Measurements from ENCODE around the gene MAFF. TPM values are rescaled to one million over a fixed set of nuclear protein-coding genes. Genes with fewer than 3 reads are reported as not detected.
"Not testable (repeated sequence)": the region's sequence is repeated elsewhere in the genome, so short reads cannot be mapped to it uniquely, and the experiment has no call there.

The MAFF gene
- total RNA-seq (10 to 100 TPM; 12.1 to 17.1 TPM), polyA plus RNA-seq (ENCODE audit: insufficient read length in 6 of 6) (10 to 100 TPM in 2 of 6 donors, 1 to 10 TPM in 4; 7.0 to 16.8 (median 8.4) TPM)
- long read RNA-seq, donor 1, partial matches to known transcripts = 0 of 2 reads
- long read RNA-seq, donor 1, other reads (novel, unspliced or antisense) = 0 of 2 reads
- long read RNA-seq, donor 2, partial matches to known transcripts = 0 of 2 reads
- long read RNA-seq, donor 2, other reads (novel, unspliced or antisense) = 0 of 2 reads
- long read RNA-seq, donor 3, partial matches to known transcripts = 0 of 3 reads
- long read RNA-seq, donor 3, other reads (novel, unspliced or antisense) = 0 of 3 reads
- long read RNA-seq, donor 4, partial matches to known transcripts = 0 of 2 reads
- long read RNA-seq, donor 4, other reads (novel, unspliced or antisense) = 0 of 2 reads
- long read RNA-seq, donor 5, partial matches to known transcripts = 5 of 19 reads
- long read RNA-seq, donor 5, other reads (novel, unspliced or antisense) = 11 of 19 reads
- long read RNA-seq, donor 6, partial matches to known transcripts = 0 of 3 reads
- long read RNA-seq, donor 6, other reads (novel, unspliced or antisense) = 0 of 3 reads
- long read RNA-seq, donor 7 = 0 reads
- long read RNA-seq, donor 8, transcript MAFF-201 (3 exons, 2,490 nt) = major isoform, 7 of 7 reads
- long read RNA-seq, donor 8, partial matches to known transcripts = 0 of 7 reads
- long read RNA-seq, donor 8, other reads (novel, unspliced or antisense) = 0 of 7 reads
- long read RNA-seq, donor 9 = 0 reads
- long read RNA-seq, donor 10, partial matches to known transcripts = 1 of 3 reads
- long read RNA-seq, donor 10, other reads (novel, unspliced or antisense) = 1 of 3 reads
- long read RNA-seq, donor 11, partial matches to known transcripts = 11 of 23 reads
- long read RNA-seq, donor 11, other reads (novel, unspliced or antisense) = 10 of 23 reads
- long read RNA-seq, donor 12, partial matches to known transcripts = 155 of 172 reads
- long read RNA-seq, donor 12, other reads (novel, unspliced or antisense) = 14 of 172 reads

- no peaks in the 10 kb centered on the region for H3K9me3 ChIP-seq
- TF ChIP-seq, protein P1, sequence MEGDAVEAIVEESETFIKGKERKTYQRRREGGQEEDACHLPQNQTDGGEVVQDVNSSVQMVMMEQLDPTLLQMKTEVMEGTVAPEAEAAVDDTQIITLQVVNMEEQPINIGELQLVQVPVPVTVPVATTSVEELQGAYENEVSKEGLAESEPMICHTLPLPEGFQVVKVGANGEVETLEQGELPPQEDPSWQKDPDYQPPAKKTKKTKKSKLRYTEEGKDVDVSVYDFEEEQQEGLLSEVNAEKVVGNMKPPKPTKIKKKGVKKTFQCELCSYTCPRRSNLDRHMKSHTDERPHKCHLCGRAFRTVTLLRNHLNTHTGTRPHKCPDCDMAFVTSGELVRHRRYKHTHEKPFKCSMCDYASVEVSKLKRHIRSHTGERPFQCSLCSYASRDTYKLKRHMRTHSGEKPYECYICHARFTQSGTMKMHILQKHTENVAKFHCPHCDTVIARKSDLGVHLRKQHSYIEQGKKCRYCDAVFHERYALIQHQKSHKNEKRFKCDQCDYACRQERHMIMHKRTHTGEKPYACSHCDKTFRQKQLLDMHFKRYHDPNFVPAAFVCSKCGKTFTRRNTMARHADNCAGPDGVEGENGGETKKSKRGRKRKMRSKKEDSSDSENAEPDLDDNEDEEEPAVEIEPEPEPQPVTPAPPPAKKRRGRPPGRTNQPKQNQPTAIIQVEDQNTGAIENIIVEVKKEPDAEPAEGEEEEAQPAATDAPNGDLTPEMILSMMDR (IDR thresholded peaks at IDR 0.05) = no peak
- intact Hi-C loops (cut with DNase I) = no loop called here
- no peaks in the 10 kb centered on the region for H3K36me3 ChIP-seq
- peak within 1 kb of the TSS; percentile 95 for H3K27ac ChIP-seq
- ATAC-seq (peak; percentile 80), DNase-seq (peak; percentile 95 to 98 (median 98))
- H3K4me1 ChIP-seq = peaks cover 20 to 38% of the 10 kb centered on the region in 2 donors
- no peaks in the 10 kb centered on the region for H3K27me3 ChIP-seq
- peak within 1 kb of the TSS; percentile 71 to 79 for H3K4me3 ChIP-seq
These were observed at the start of gene MAFF for GRCh38 chr22:38201711-38202436. Gene MAFF (plus strand): TSS chr22:38201994. CDS start chr22:38213854, 11,860 bp downstream.

DNA sequence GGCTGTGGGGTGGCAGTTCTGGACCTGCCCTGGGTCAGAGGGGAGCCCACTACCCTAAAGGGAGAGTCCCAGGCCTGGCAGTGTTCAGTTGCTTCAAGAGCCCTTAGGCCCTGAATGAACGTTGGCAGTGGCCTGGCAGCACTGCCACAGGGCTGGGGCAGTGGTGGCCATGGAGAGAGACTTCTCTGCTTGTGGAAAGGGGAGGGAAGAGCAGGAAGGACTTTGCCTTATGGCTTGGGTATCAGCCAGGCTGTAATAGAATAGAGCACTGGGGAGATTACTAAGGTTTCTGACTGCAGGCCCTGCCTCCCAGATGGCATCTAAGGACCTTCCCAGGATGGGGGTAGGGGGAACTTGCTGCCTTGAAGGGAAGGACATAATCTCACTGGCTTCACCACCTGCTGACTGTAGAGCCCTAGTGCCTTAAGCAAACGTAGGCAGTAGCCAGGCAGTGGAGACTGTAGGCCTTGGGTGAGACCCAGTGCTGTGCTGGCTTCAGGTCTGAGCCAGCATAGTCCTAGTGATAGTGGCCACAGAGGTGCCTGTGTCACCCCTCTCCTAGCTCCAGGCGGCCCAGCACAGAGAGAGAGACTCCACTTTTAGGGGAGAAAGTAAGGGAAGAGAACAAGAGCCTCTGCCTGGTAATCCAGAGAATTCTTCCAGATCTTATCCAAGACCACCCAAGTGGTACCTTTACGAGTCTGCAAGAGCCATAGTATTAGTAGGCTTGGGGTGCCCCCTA is 47.8 kb upstream of the MAFF start:
- H3K36me3 ChIP-seq = no peaks in the 10 kb centered on the region
- H3K4me1 ChIP-seq = no peaks in the 10 kb centered on the region
- H3K4me3 ChIP-seq = no peak overlapping the region
- intact Hi-C loops (cut with DNase I) = no loop called here
- H3K9me3 ChIP-seq = no peaks in the 10 kb centered on the region
- no peak for ATAC-seq
- TF ChIP-seq, protein P1 (IDR thresholded peaks at IDR 0.05) = no peak
- no peak overlapping the region for H3K27ac ChIP-seq
- H3K27me3 ChIP-seq = no peaks in the 10 kb centered on the region
- no peak for DNase-seq

GRCh38 chr22:38154563-38154915 is 47.3 kb upstream of the MAFF start:
- intact Hi-C loops (cut with DNase I); H3K27me3 ChIP-seq: not testable (repeated sequence)

GRCh38 chr22:38155703-38156102 is 46.1 kb upstream of the MAFF start:
- Histone ChIP-seq H3K27me3 (no peaks in the 10 kb centered on the region), H3K4me1 (no peaks in the 10 kb centered on the region), H3K36me3 (no peaks in the 10 kb centered on the region), H3K4me3 (no peak overlapping the region), H3K9me3 (no peaks in the 10 kb centered on the region), H3K27ac (no peak overlapping the region)
- no peak for ATAC-seq
- DNase-seq = no peak
- TF ChIP-seq, protein P1 (IDR thresholded peaks at IDR 0.05) = no peak
- intact Hi-C loops (cut with DNase I) = no loop called here

More at GRCh38 chr22:38154563-38154915, 47.3 kb upstream of the MAFF start:
- not testable (repeated sequence) for H3K9me3 ChIP-seq, ATAC-seq, H3K4me1 ChIP-seq, H3K4me3 ChIP-seq, H3K27ac ChIP-seq, H3K36me3 ChIP-seq, DNase-seq

Measured in left lung (tissue), 14 donors.